GM12878 (cell line): ENCODE measurements around the gene RALB. TPM values are rescaled to one million over a fixed set of nuclear protein-coding genes. Genes with fewer than 3 reads are reported as not detected.

ENCODE experiments used
- ATAC-seq: fragments of 200-7000 bp; cut with Tn5 transposase; 3 replicates; pipeline ENCODE4 v1.9.1; 2020; ENCODE audit warnings: mild to moderate bottlenecking, moderate library complexity
- BruUV-seq: library from RNA; stranded (reverse); fragments of 400-500 nt; replicated peaks from 2 replicates; lab custom pipeline; 2021; lab: Mats Ljungman, UMichigan
- CTCF ChIA-PET: fragments of 300-600 bp; sonication (Branson Sonifier 250); formaldehyde crosslinking; extraction: SDS; loops from one replicate; lab custom pipeline; 2021; ENCODE audit warnings: inconsistent platforms; lab: Yijun Ruan, JAX
- POLR2A ChIA-PET: fragments of 350-600 bp; formaldehyde crosslinking; extraction: SDS; loops from one replicate; lab custom pipeline; 2021; ENCODE audit warnings: inconsistent platforms; lab: Charles Lee
- RAD21 ChIA-PET: fragments of 300-600 bp; sonication (Branson Sonifier 250); formaldehyde crosslinking; loops from one replicate; lab custom pipeline; 2023; ENCODE audit warnings: antibody characterized with exemption; ENCODE audit not compliant: unreplicated experiment; lab: Charles Lee
- SMC1A ChIA-PET: fragments of 300-600 bp; sonication (Branson Sonifier 250); formaldehyde crosslinking; loops from one replicate; lab custom pipeline; 2023; ENCODE audit not compliant: unreplicated experiment, uncharacterized antibody; lab: Charles Lee
- DNase-seq: peaks from one replicate; pipeline ENCODE4 v3.0.0-alpha.2; 2011; ENCODE audit warnings: low read depth, low spot score
- FAIRE-seq: peaks from 3 replicates; lab custom pipeline; 2011; peaks lifted over from hg19 to GRCh38; lab: Jason Lieb, UNC
- H2AFZ ChIP-seq: 2 replicates; pipeline ENCODE4 v1.6.0; 2011; ENCODE audit warnings: low read depth, low read length, control low read depth; ENCODE audit not compliant: control insufficient read depth
- H3K27ac ChIP-seq: 2 replicates; pipeline ENCODE4 v1.5.1; 2011; ENCODE audit warnings: control low read depth; ENCODE audit not compliant: control insufficient read depth, insufficient read depth
- H3K27me3 ChIP-seq, 2 experiments: replicated peaks in 1 of 2; 2 replicates each; pipeline versions ENCODE4 v1.6.0 to v1.6.1; 2011; ENCODE audit warnings: low read length in 1 of 2; ENCODE audit not compliant: control insufficient read depth in 2 of 2, insufficient read depth in 2 of 2
- H3K36me3 ChIP-seq, 2 experiments: 2 replicates each; pipeline ENCODE4 v1.5.1; 2011; ENCODE audit warnings: low read length in 1 of 2; ENCODE audit not compliant: control insufficient read depth in 2 of 2, insufficient read depth in 2 of 2
- H3K4me1 ChIP-seq: 2 replicates; pipeline ENCODE4 v1.6.1; 2011; ENCODE audit warnings: mild to moderate bottlenecking, low read length, moderate library complexity, mixed read lengths; ENCODE audit not compliant: control insufficient read depth, insufficient read depth
- H3K4me2 ChIP-seq: 2 replicates; pipeline ENCODE4 v1.6.0; 2011; ENCODE audit warnings: control low read depth; ENCODE audit not compliant: control insufficient read depth, insufficient read depth
- H3K4me3 ChIP-seq: fragments of 200-600 bp; sonication (generic); 2 replicates; pipeline ENCODE4 v1.5.1; 2016
- H3K79me2 ChIP-seq: 2 replicates; pipeline ENCODE4 v1.6.0; 2011; ENCODE audit warnings: low read length; ENCODE audit not compliant: control insufficient read depth, insufficient read depth
- H3K9ac ChIP-seq: 2 replicates; pipeline ENCODE4 v1.8.0; 2011; ENCODE audit warnings: low read length, control low read depth, mixed read lengths; ENCODE audit not compliant: control insufficient read depth, insufficient read depth
- H3K9me3 ChIP-seq: replicated peaks from 3 replicates; pipeline ENCODE4 v1.5.1; 2011; ENCODE audit warnings: mild to moderate bottlenecking, low read length; ENCODE audit not compliant: control insufficient read depth, insufficient read depth
- H4K20me1 ChIP-seq: 2 replicates; pipeline ENCODE4 v1.6.0; 2011; ENCODE audit not compliant: control insufficient read depth, insufficient read depth
- CEBPB ChIP-seq, 2 experiments: fragments of 150-350 bp in 1 of 2; IDR thresholded peaks; 2 replicates each; pipeline ENCODE4 v1.6.1; 2012 to 2014; ENCODE audit warnings: low read depth in 2 of 2, low read length in 2 of 2, borderline replicate concordance in 1 of 2, inconsistent platforms in 1 of 2
- HCFC1 ChIP-seq: fragments of 150-350 bp; IDR thresholded peaks from 2 replicates; pipeline ENCODE4 v1.6.1; 2014; ENCODE audit warnings: low read length
- JUND ChIP-seq: IDR thresholded peaks from 2 replicates; pipeline ENCODE4 v1.6.1; 2012; ENCODE audit warnings: low read depth, mild to moderate bottlenecking, low read length, improper control_type of control experiment, moderate library complexity
- KLF5 ChIP-seq: fragments of 450-650 bp; IDR thresholded peaks from 2 replicates; pipeline ENCODE4 v1.6.1; 2014; ENCODE audit warnings: mild to moderate bottlenecking; ENCODE audit not compliant: partially characterized antibody
- MTA3 ChIP-seq: IDR thresholded peaks from 2 replicates; pipeline ENCODE4 v1.6.1; 2012; ENCODE audit warnings: low read length, inconsistent platforms, borderline replicate concordance
- NR2C1 ChIP-seq: fragments of 450-650 bp; IDR thresholded peaks from 2 replicates; pipeline ENCODE4 v1.6.1; 2017; ENCODE audit warnings: antibody characterized with exemption, mild to moderate bottlenecking, moderate library complexity
- PAX8 ChIP-seq: fragments of 450-650 bp; IDR thresholded peaks from 2 replicates; pipeline ENCODE4 v1.6.1; 2017; ENCODE audit warnings: mild to moderate bottlenecking, moderate library complexity
- PBX3 ChIP-seq: IDR thresholded peaks from 2 replicates; pipeline ENCODE4 v1.6.1; 2011; ENCODE audit warnings: mild to moderate bottlenecking, low read depth, low read length, moderate library complexity; ENCODE audit not compliant: insufficient replicate concordance
- SREBF2 ChIP-seq: IDR thresholded peaks from 2 replicates; pipeline ENCODE4 v1.6.1; 2012; ENCODE audit warnings: mild to moderate bottlenecking, low read length
- SUZ12 ChIP-seq: fragments of 200-600 bp; sonication (generic); IDR thresholded peaks from one replicate; pipeline ENCODE4 v1.6.1; 2018; ENCODE audit warnings: antibody characterized with exemption, mild to moderate bottlenecking; ENCODE audit not compliant: unreplicated experiment
- WGBS: methylation state at CpG from one replicate; pipeline ENCODE4 v1.1.6; 2016; ENCODE audit warnings: low lambda C conversion rate; ENCODE audit not compliant: insufficient replicate concordance, insufficient coverage; ENCODE audit errors: missing lambda C conversion rate; 5-methylcytosine and 5-hydroxymethylcytosine counted together
- in situ Hi-C: fragments of 300-500 bp; cut with MboI; formaldehyde crosslinking; loops from 9 replicates; pipeline ENCODE4 v1.14.3; 2018; ENCODE audit warnings: mixed read lengths
- intact Hi-C: fragments of 100-400 bp; cut with micrococcal nuclease; formaldehyde crosslinking; loops from one replicate; pipeline ENCODE4 v1.14.2; 2022; ENCODE audit not compliant: unreplicated experiment
- polyA plus RNA-seq, 11 experiments: library from polyadenylated mRNA; depleted of rRNA in 4 of 11; unstranded in 6 of 11; stranded (reverse) in 5 of 11; fragments of >200 nt; fragmentation: Nextera tagmentation in 4 of 11; fragmentation: Illumina TruSeq in 1 of 11; extraction: Ambion mirVana in 4 of 11; extraction: Trizol in 1 of 11; gene quantifications; 1 replicate in 1 of 11; 2 replicates in 10 of 11; pipeline versions ENCODE4 v1.2.1 to v1.2.3, GENCODE V29; 2011 to 2016; ENCODE audit warnings: inconsistent platforms in 2 of 11, missing spikeins in 2 of 11, low read depth in 1 of 11
- total RNA-seq, 4 experiments: library from RNA; depleted of rRNA in 3 of 4; stranded (reverse); fragments of >200 nt in 3 of 4; fragmentation: Illumina TruSeq in 1 of 4; extraction: Trizol in 1 of 4; gene quantifications; 2 replicates each; pipeline versions ENCODE4 v1.2.1 to v1.2.3, GENCODE V29; 2013 to 2021

The RALB gene
- total and polyA plus RNA-seq, 10 of the 15 experiments (the other 5 are each of a cell fraction or from before 2014, with no cell fraction given): 8.3 to 54.0 (median 24.2) TPM

DNA sequence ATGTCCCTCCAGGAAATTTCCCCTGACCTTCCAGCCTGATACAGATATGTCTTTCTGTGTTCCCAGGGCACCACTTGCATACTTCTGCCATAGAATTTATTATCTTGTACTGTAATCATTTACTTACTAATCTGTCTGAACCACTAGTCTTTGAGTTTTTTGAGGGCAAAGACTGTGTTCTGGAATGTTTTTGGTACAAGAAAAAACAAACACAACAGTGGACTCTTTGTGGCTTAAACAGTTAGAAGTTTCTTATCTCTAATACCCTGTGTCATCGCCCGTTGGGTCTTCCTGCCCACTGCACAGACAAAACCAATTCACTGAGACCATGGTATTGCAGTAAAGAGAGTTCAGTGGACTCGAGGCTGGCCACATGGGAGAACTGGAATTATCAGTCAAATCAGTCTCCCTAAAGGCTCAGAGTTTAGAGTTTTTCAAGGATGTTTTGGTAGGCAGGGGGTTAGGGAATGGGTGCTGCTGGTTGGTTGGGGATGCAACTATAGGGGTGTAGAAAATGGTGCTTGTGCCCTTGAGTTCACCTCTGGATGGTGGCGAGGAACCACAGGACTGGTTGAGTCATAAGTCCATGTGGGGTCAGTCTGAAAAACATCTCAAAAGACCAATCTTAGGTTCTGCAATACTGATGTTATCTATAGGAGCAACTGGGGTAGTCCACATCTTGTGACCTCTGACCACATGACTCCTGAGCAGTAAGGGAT is 20.3 kb downstream of the RALB start:
- no peak for FAIRE-seq
- in situ Hi-C loops (no loop called here), intact Hi-C loops (no loop called here)
- ATAC-seq: no peak
- DNase-seq: no peak
- peaks cover 5% of the 10 kb centered on the region for H3K9me3 ChIP-seq
- SMC1A ChIA-PET: interaction anchor here (1.0 kb wide), 1 partner anchor 482 kb away, joined by 5 read pairs; no protein-coding TSS in a partner anchor
- no peaks in the 10 kb centered on the region for H3K27me3 ChIP-seq
- TF ChIP-seq SREBF2: no peak
- TF ChIP-seq, all 136 proteins: peak for 0
- H3K79me2 ChIP-seq: peaks cover 17% of the 10 kb centered on the region
- ChIA-PET POLR2A (interaction anchor here (1.1 kb wide), 1 partner anchor 21 kb away, joined by 3 read pairs; no protein-coding TSS in a partner anchor), RAD21 (no interaction called here), CTCF (no interaction called here)
- H3K4me1 ChIP-seq: peaks cover 8% of the 10 kb centered on the region; the same call in 1 of the 2 replicates
- H3K36me3 ChIP-seq: peaks cover 0 to 4% of the 10 kb centered on the region in 2 experiments; a peak in 1 of 4 replicates
- no peak overlapping the region for H3K27ac ChIP-seq
- 80% methylated on average over 4 of the region's 4 CpGs for WGBS
- no peaks in the 10 kb centered on the region for H4K20me1 ChIP-seq
- H3K4me3 ChIP-seq: no peak overlapping the region
- no peak overlapping the region for H3K4me2 ChIP-seq
- no peak overlapping the region for H2AFZ ChIP-seq
- no peak overlapping the region for H3K9ac ChIP-seq
- BruUV-seq: no TSS peak

DNA sequence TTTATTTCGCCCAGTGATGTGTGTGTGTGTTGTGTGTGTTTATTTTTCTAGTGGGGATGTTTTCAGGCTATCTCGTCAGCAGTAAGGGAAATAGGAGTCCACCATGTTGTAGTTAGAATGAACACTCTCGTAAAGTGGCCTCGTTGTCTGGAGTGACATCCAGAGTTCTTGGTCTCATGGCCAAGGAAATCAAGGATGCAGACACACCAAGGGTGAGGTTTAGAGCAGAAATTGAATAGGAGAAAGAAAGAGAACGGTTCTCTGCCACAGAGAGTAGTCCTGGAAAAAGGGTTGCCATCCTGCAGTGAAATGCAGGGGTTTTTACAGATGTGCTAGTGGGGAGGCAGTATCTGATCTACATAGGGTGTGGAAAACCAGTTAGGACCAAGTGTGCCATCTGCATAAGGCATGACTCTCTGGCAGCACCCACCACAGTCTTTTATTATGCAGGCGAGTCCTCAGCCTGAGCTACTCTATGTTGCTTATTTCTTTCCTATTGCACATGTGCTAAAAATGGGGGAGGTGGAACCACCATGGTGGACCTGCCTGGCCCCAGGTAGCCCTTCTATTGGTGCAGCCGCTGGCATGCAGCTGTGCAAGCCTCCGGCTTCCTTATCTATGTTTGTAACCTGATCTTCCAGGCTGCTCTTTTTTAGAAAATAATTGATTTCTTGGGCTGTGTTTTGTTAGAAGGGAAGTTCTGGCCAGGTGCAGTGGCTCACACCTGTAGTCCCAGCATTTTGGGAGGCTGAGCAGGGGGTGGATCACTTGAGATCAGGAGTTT is 23.2 kb downstream of the RALB start:
- BruUV-seq: no TSS peak
- Histone ChIP-seq H2AFZ (no peak overlapping the region), H4K20me1 (no peaks in the 10 kb centered on the region), H3K27me3 (no peaks in the 10 kb centered on the region), H3K9ac (no peak overlapping the region), H3K9me3 (no peaks in the 10 kb centered on the region; the same call in 1 of the 3 replicates), H3K4me1 (peaks cover 8% of the 10 kb centered on the region; the same call in 1 of the 2 replicates), H3K27ac (no peak overlapping the region), H3K4me3 (no peak overlapping the region), H3K79me2 (peaks cover 15% of the 10 kb centered on the region), H3K36me3 (peaks cover 2 to 8% of the 10 kb centered on the region in 2 experiments; a peak in 2 of 4 replicates), H3K4me2 (no peak overlapping the region)
- no peak for DNase-seq
- ChIA-PET SMC1A (interaction anchor here (0.7 to 1.7 kb wide), 3 partner anchors 10 to 80 kb away, joined by 3 read pairs; no protein-coding TSS in a partner anchor), RAD21 (interaction anchor here (0.6 kb wide), 1 partner anchor 412 kb away, joined by 5 read pairs; no protein-coding TSS in a partner anchor), POLR2A (no interaction called here), CTCF (no interaction called here)
- FAIRE-seq: no peak
- in situ Hi-C loops (no loop called here), intact Hi-C loops (no loop called here)
- WGBS: 92% methylated on average over 8 of the region's 8 CpGs
- no peak for ATAC-seq
- TF ChIP-seq KLF5: no peak
- TF ChIP-seq HCFC1: no peak
- TF ChIP-seq JUND: no peak
- TF ChIP-seq PAX8: no peak
- TF ChIP-seq NR2C1: no peak
- TF ChIP-seq PBX3: no peak
- TF ChIP-seq CEBPB (IDR thresholded peaks at IDR 0.05; ENCODE audit: borderline replicate concordance in 1 of 2, low read depth in 2 of 2, low read length in 2 of 2): no peak
- no peak for TF ChIP-seq MTA3
- TF ChIP-seq SUZ12: no peak
